IMR-90 (cell line): ENCODE measurements around the gene ERVH48-1. TPM values are rescaled to one million over a fixed set of nuclear protein-coding genes. Genes with fewer than 3 reads are reported as not detected.

Experiments used
- ATAC-seq: fragments of 200-7000 bp; cut with Tn5 transposase; 2 replicates; pipeline ENCODE4 v1.9.1; 2020; ENCODE audit warnings: low read depth, mild to moderate bottlenecking, moderate library complexity
- BruUV-seq: library from RNA; stranded (reverse); fragments of 400-500 nt; replicated peaks from 2 replicates; lab custom pipeline; 2021; lab: Mats Ljungman, UMichigan
- CTCF ChIA-PET: fragments of 300-600 bp; formaldehyde crosslinking; extraction: SDS; loops from one replicate; lab custom pipeline; 2021; ENCODE audit warnings: antibody characterized with exemption; lab: Yijun Ruan, JAX
- POLR2A ChIA-PET: fragments of 300-600 bp; sonication (Branson Sonifier 250); formaldehyde crosslinking; loops from one replicate; lab custom pipeline; 2022; ENCODE audit warnings: antibody characterized with exemption; ENCODE audit not compliant: unreplicated experiment; lab: Charles Lee
- DNase-seq: peaks from one replicate; pipeline ENCODE4 v3.0.0; 2013
- H2AFZ ChIP-seq: replicated peaks from 2 replicates; pipeline ENCODE3; 2013; ENCODE audit warnings: low read length, mild to moderate bottlenecking; ENCODE audit not compliant: poor library complexity
- H2AK5ac ChIP-seq: 2 replicates; pipeline ENCODE4 v1.6.1; 2013; ENCODE audit warnings: low read depth, low read length, inconsistent platforms
- H2AK9ac ChIP-seq: replicated peaks from 2 replicates; pipeline ENCODE3; 2013; ENCODE audit warnings: mild to moderate bottlenecking, low read depth, low read length, moderate library complexity; ENCODE audit not compliant: poor library complexity
- H2BK120ac ChIP-seq: 2 replicates; pipeline ENCODE4 v1.6.1; 2013; ENCODE audit warnings: low read depth, low read length, inconsistent platforms
- H2BK15ac ChIP-seq: 3 replicates; pipeline ENCODE4 v1.6.1; 2013; ENCODE audit warnings: low read depth, low read length, inconsistent platforms
- H2BK20ac ChIP-seq: 2 replicates; pipeline ENCODE4 v1.6.1; 2013; ENCODE audit warnings: low read depth, mild to moderate bottlenecking, inconsistent platforms, low read length, moderate library complexity
- H2BK5ac ChIP-seq: 2 replicates; pipeline ENCODE4 v1.6.1; 2013; ENCODE audit warnings: mild to moderate bottlenecking, low read depth, low read length, inconsistent platforms; ENCODE audit not compliant: poor library complexity, severe bottlenecking
- H3K14ac ChIP-seq: replicated peaks from 2 replicates; pipeline ENCODE4 v1.6.1; 2013; ENCODE audit warnings: low read depth, low read length, inconsistent platforms
- H3K18ac ChIP-seq: 2 replicates; pipeline ENCODE4 v1.6.1; 2013; ENCODE audit warnings: low read depth, low read length, control low read depth
- H3K23ac ChIP-seq: 2 replicates; pipeline ENCODE4 v1.6.1; 2013; ENCODE audit warnings: low read depth, low read length, inconsistent platforms
- H3K27ac ChIP-seq: 2 replicates; pipeline ENCODE4 v1.5.1; 2013; ENCODE audit warnings: mild to moderate bottlenecking, control low read depth, low read length; ENCODE audit not compliant: insufficient read depth
- H3K27me3 ChIP-seq: 2 replicates; pipeline ENCODE4 v1.6.1; 2013; ENCODE audit warnings: low read length; ENCODE audit not compliant: control insufficient read depth, insufficient read depth
- H3K36me3 ChIP-seq: 2 replicates; pipeline ENCODE4 v1.6.1; 2013; ENCODE audit warnings: low read length, mixed read lengths; ENCODE audit not compliant: control insufficient read depth, insufficient read depth
- H3K4ac ChIP-seq: 2 replicates; pipeline ENCODE4 v1.6.1; 2013; ENCODE audit warnings: low read depth, low read length, inconsistent platforms
- H3K4me1 ChIP-seq: 2 replicates; pipeline ENCODE4 v1.6.1; 2013; ENCODE audit warnings: low read length, mixed read lengths; ENCODE audit not compliant: control insufficient read depth, insufficient read depth
- H3K4me2 ChIP-seq: 2 replicates; pipeline ENCODE4 v1.6.1; 2013; ENCODE audit warnings: low read depth, mild to moderate bottlenecking, control low read depth, low read length, moderate library complexity
- H3K4me3 ChIP-seq: 2 replicates; pipeline ENCODE4 v1.5.1; 2013; ENCODE audit warnings: low read depth, mild to moderate bottlenecking, control low read depth, low read length, moderate library complexity; ENCODE audit not compliant: insufficient read depth
- H3K56ac ChIP-seq: 2 replicates; pipeline ENCODE4 v1.6.1; 2013; ENCODE audit warnings: low read length, inconsistent platforms; ENCODE audit not compliant: insufficient read depth; ENCODE audit errors: extremely low read depth
- H3K79me1 ChIP-seq, 2 experiments: 2 replicates each; pipeline ENCODE4 v1.6.1; 2013; ENCODE audit warnings: low read length in 2 of 2, inconsistent platforms in 1 of 2, low read depth in 1 of 2
- H3K9ac ChIP-seq: 2 replicates; pipeline ENCODE4 v1.6.1; 2013; ENCODE audit warnings: low read depth, low read length, control low read depth
- H3K9me1 ChIP-seq: 2 replicates; pipeline ENCODE4 v1.6.1; 2013; ENCODE audit warnings: low read length, inconsistent platforms; ENCODE audit not compliant: insufficient read depth
- H3K9me3 ChIP-seq: 2 replicates; pipeline ENCODE4 v1.6.1; 2013; ENCODE audit warnings: low read length; ENCODE audit not compliant: control insufficient read depth, insufficient read depth
- H4K20me1 ChIP-seq: 2 replicates; pipeline ENCODE4 v1.6.1; 2013; ENCODE audit warnings: low read length, inconsistent platforms; ENCODE audit not compliant: insufficient read depth
- H4K5ac ChIP-seq: 2 replicates; pipeline ENCODE4 v1.6.1; 2013; ENCODE audit warnings: mild to moderate bottlenecking, low read depth, low read length, control low read depth
- H4K8ac ChIP-seq, 2 experiments: 2 replicates each; pipeline ENCODE4 v1.6.1; 2013; ENCODE audit warnings: low read depth in 2 of 2, low read length in 2 of 2, control low read depth in 1 of 2, inconsistent platforms in 1 of 2
- H4K91ac ChIP-seq: 2 replicates; pipeline ENCODE4 v1.6.1; 2013; ENCODE audit warnings: low read depth, low read length, inconsistent platforms; ENCODE audit not compliant: insufficient read depth
- CEBPB ChIP-seq: IDR thresholded peaks from 2 replicates; pipeline ENCODE4 v1.6.1; 2012; ENCODE audit warnings: low read depth, low read length, improper control_type of control experiment
- CTCF ChIP-seq: conservative IDR thresholded peaks from 2 replicates; pipeline ENCODE4 v1.5.1; 2012; ENCODE audit warnings: mild to moderate bottlenecking, low read depth, low read length, improper control_type of control experiment
- ELK1 ChIP-seq: fragments of 150-350 bp; IDR thresholded peaks from 2 replicates; pipeline ENCODE4 v1.6.1; 2016; ENCODE audit warnings: low read depth, mild to moderate bottlenecking, low read length, moderate library complexity, borderline replicate concordance
- MAFK ChIP-seq: IDR thresholded peaks from 2 replicates; pipeline ENCODE4 v1.6.1; 2012; ENCODE audit warnings: low read depth, low read length, improper control_type of control experiment
- MAZ ChIP-seq: IDR thresholded peaks from 2 replicates; pipeline ENCODE4 v1.6.1; 2012; ENCODE audit warnings: low read depth, mild to moderate bottlenecking, low read length, improper control_type of control experiment, moderate library complexity, borderline replicate concordance
- POLR2A ChIP-seq: IDR thresholded peaks from 2 replicates; pipeline ENCODE4 v1.6.1; 2012; ENCODE audit warnings: mild to moderate bottlenecking, low read depth, low read length
- USF2 ChIP-seq: fragments of 150-350 bp; IDR thresholded peaks from 2 replicates; pipeline ENCODE4 v1.6.1; 2017; ENCODE audit warnings: mild to moderate bottlenecking, antibody characterized with exemption, low read length, low read depth
- WGBS, 2 experiments: methylation state at CpG; one replicate each; pipeline versions ENCODE4 v1.1.5 to v1.1.7; 2013; ENCODE audit warnings: missing lambda C conversion rate in 2 of 2; ENCODE audit not compliant: insufficient read length in 1 of 2; ENCODE audit errors: extremely low coverage in 2 of 2; 5-methylcytosine and 5-hydroxymethylcytosine counted together
- dilution Hi-C: fragments of 300-500 bp; cut with HindIII; formaldehyde crosslinking; loops from one replicate; pipeline ENCODE4 v1.14.3; 2018; ENCODE audit warnings: low sequenced_read_pairs; ENCODE audit not compliant: unreplicated experiment
- in situ Hi-C: fragments of 300-500 bp; cut with MboI; formaldehyde crosslinking; loops from 3 replicates; pipeline ENCODE4 v1.14.3; 2019; ENCODE audit warnings: low sequenced_read_pairs, inconsistent platforms, mixed read lengths
- intact Hi-C: fragments of 100-400 bp; cut with micrococcal nuclease; formaldehyde crosslinking; loops from 2 replicates; pipeline ENCODE4 v1.10.0; 2022
- polyA plus RNA-seq, 3 experiments: library from polyadenylated mRNA; depleted of rRNA; stranded (reverse); fragments of >200 nt; gene quantifications; 2 replicates each; pipeline ENCODE4 v1.2.3, GENCODE V29; 2012; ENCODE audit warnings: low replicate concordance in 1 of 3
- total RNA-seq: library from RNA; depleted of rRNA; stranded (reverse); fragments of >200 nt; gene quantifications from 2 replicates; pipeline ENCODE4 v1.2.3, GENCODE V29; 2012

ERVH48-1 gene
- total and polyA plus RNA-seq, 2 of the 4 experiments (the other 2 are of a cell fraction) = under 0.01 TPM; not detected in 1

GRCh38 chr21:42929969-42930368 lies 4.5 kb upstream of the ERVH48-1 start:
- H2BK120ac ChIP-seq = no peak overlapping the region
- no peak overlapping the region for H3K18ac ChIP-seq
- 0% methylated on average over 1 of the region's 3 CpGs; no CpG with 5 or more reads in 1 of the 2 experiments for WGBS, 2 experiments

More at GRCh38 chr21:42929969-42930368, 4.5 kb upstream of the ERVH48-1 start:
- Histone ChIP-seq H3K9me1 (no peaks in the 10 kb centered on the region), H3K36me3 (no peaks in the 10 kb centered on the region), H3K4me3 (no peak overlapping the region), H4K5ac (no peak overlapping the region), H4K91ac (no peak overlapping the region), H4K20me1 (no peaks in the 10 kb centered on the region), H3K27me3 (no peaks in the 10 kb centered on the region), H3K9me3 (no peaks in the 10 kb centered on the region), H3K4me1 (no peaks in the 10 kb centered on the region; the same call in 1 of the 2 replicates), H3K4ac (no peak overlapping the region), H2BK15ac (no peak overlapping the region), H3K56ac (no peak overlapping the region), H3K14ac (no peak overlapping the region), H2BK5ac (no peak overlapping the region), H2BK20ac (no peak overlapping the region), H2AK5ac (no peak overlapping the region), H3K79me1 (no peaks in the 10 kb centered on the region), H3K9ac (no peak overlapping the region), H2AK9ac (no peak overlapping the region), H2AFZ (no peak overlapping the region), H3K27ac (no peak overlapping the region), H3K4me2 (no peak overlapping the region), H3K23ac (no peak overlapping the region), H4K8ac (no peak overlapping the region)
- ATAC-seq = no peak
- in situ Hi-C loops = no loop called here
- ChIA-PET CTCF (no interaction called here), POLR2A (no interaction called here)
- DNase-seq = no peak
- dilution Hi-C loops = no loop called here
- intact Hi-C loops = no loop called here
- TSS peak; percentile 21 for BruUV-seq
- no peak for TF ChIP-seq POLR2A
- TF ChIP-seq CEBPB = no peak
- no peak for TF ChIP-seq MAZ
- no peak for TF ChIP-seq CTCF
- TF ChIP-seq USF2 = no peak
- TF ChIP-seq ELK1 = no peak
- TF ChIP-seq MAFK = no peak
